Stimulated activated CD8-positive, alpha-beta memory T cell treated with anti-CD3 and anti-CD28 coated beads, Interleukin-4, amount 100 ng/mL, for 48 hours (primary cell): ENCODE measurements around the gene FNTB.

Experiments
- DNase-seq: peaks from one replicate; pipeline ENCODE4 v3.0.0-alpha.2; 2020

Gene FNTB

DNA sequence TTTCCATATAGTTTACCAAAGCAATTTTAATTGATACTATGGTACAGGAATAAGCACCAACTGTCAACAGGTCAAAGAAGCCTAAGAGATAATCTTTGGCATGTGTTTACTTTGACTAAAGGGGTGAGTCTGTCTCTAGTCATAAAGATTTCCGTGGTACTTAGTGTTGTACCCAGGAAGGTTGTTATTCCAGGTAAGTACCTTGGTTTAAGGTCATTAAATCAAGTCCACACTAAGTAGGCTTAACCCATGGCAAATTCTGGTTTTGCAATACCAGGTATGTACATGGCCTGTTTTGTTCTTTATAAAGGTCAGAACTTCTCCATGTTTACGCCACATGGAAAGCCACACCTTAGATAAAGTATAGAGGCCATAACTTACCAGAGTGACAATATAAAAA is 105.7 kb downstream of the FNTB start:
- DNase-seq, result no peak

DNA sequence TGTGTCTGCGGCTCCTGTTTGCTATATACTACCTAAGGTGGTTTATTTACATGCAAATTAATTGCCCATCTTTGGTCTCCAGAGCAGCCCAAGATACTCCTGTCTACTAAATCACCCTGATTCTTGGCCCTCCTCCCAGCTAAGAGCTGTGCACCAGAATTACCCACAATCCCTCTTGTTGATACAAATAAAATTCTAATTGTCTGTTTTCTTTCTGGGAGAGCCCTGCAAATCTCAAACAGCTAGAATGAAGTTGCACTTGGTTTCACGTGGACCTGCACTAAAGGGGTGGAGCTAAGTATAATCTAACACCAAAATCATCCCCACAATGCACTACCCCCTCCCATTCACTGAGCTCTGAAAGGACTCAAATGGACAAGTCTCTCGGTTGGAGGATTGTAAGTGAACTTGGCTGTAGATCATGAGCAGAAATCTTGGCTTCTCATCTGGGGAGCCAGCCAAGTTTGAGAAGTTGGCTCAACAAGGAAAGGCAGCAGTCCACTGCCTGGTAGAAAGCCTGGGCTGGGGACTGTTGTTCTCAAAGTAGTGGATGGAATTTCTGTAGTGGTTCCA is 109.0 kb downstream of the FNTB start:
- DNase-seq, result no peak

DNA sequence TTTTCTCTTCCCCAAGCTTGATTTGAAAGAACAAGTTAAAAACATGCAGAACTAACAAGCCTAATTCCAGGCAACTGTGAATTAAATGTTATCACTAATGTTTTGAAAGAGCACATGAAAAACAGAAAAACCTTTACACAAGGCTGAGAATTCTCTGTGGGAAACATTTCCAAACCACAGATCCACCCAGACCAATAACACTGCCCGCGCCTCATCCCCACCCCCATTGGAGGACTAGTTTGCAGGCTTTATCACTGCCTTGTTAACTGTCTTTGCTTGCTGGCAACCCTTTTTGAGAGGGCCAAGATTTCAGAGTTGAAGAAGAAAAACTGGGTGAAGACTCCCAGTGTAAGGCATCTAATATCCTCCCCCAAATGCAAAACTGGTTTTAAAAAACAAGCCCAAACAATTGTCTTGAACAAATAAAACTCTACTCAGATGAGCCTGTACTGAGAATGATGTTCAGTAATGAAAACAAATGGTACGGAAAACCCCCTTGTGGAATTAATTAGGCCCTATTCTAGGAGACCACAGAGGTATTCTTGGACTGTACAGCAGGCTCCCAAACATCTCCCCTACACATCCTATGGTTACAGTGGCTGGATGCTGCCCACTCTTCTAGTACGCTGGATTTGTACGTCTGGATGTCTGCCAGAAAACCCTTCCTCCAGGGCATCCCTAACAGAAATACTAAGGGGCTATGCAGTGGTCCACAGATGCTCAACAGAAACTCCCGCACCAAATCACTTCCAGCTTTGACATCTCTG is 109.8 kb downstream of the FNTB start:
- DNase-seq, result peak; percentile 47

DNA sequence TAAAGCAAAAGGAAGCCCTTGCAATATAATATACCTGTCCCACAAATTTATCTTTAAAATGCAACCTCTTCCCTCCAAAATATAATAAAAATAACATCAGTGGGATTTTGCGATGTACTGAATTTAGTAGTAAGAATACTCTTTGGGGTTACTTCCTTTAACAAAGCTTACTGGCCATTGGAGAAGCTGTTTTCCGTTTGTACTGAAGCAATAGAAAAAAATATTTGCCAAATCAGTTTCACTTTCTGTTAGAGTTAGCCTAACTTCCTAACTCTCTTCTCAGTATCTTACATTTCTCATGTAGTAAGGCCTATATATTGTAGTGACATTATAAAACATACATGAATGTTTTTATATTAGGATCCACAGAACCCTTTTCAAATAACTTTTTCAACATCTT is 111.9 kb downstream of the FNTB start:
- DNase-seq, result no peak

DNA sequence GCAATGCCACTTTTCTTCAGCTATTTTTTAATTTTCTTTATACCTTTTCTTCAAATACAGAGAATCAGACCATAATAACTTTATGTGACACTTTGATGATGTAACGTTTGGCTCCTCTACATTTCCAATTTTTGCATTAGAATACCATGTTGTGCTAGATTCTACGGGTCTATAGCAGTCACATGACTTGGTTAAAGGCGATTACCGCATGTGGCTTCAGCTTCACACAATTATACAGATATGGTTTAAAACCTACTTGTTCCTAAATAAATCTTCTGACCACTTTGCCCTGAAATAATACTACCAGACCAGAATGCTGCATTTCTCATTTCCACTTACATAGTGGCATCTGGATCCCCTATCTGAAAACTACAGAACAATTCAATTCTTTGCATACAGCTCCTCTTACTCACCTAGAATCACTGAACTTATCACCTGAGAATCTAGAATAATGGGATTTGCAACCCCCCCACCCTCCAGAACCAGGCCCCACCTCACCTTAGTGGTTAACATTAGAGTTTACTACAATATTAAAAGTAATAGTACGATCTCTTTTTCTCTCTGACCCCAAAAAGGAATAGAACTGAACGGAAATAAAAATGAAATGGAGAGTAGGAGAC is 114.3 kb downstream of the FNTB start:
- DNase-seq, result no peak

DNA sequence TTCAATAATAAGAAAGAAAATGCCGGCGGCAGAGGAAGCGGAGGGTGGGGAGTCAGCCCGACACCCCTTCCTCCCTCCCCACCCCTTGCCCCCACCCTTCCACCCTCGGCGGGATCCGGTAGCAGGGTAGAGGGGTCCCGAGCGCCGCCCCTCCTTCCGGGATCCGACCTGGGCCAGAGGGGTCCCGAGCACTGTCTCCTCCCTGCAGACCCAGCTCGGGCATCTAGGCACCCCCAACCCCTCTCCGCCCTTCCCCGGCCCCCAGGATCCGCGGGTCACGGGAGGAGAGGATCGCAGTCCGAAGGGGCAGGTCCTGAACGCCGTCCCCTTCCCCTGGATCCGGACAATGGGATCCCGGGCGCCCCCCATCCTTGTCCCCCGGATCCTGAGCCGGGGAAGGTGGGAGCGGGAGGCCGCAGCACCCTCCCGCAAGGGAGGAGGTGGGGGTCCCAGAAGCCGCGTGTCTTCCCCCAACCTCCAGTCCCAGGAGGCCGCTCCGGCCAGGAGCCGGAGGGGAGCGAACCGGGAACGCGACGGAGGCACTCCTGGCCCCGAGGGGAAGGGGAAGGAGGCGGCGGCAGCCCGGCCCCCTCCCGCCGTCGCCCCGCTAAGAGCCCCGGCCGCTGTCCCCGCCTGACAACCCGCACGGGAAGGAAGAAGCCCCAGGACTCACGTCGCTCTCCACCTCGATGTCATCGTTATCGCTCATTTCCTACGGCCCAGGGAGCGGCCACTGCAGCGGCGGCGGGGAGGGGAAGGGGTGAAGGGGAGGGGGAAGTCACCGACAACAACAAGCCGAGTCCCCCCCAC is 115.1 kb downstream of the FNTB start:
- peak; percentile 42 for DNase-seq

DNA sequence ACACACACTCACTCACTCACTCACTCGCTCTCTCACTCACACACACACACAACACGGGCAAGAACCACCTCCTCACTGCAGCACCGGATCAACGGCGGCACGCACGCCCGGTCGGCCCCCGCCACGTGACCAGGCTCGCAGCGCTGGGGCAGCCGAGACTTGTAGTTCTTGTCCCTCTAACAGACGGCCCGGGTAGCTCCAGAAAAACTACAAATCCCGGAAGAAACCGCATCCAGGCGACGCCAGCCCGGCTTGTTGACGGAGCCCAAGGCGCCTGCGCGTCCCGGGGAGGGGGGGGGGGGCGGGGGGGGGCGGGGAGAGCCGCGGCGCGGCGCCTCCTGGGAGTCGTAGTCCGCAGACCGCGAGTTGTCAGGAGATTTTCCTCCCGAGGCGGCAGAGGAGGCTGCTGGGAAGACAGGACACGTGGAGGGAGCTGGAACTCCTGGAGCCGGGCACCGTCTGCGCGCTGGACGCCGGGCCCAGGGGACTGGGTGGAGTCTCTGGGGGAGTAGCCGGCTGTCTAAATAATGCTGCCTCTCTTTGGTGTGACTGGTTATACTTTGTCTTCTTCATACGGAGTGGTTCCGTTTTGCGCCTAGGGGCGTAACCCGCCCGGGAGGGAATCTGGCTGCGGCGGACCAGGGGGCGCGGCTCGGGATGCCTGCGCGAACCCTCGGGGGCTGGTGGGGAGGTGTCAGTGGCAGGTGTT is 115.9 kb downstream of the FNTB start, which contains the start of gene MAX:
Gene MAX (minus strand): TSS at position 77 of the 709 bp plus-strand sequence. CDS start 178 bp downstream, outside the sequence.
- DNase-seq, result peak; percentile 97

DNA sequence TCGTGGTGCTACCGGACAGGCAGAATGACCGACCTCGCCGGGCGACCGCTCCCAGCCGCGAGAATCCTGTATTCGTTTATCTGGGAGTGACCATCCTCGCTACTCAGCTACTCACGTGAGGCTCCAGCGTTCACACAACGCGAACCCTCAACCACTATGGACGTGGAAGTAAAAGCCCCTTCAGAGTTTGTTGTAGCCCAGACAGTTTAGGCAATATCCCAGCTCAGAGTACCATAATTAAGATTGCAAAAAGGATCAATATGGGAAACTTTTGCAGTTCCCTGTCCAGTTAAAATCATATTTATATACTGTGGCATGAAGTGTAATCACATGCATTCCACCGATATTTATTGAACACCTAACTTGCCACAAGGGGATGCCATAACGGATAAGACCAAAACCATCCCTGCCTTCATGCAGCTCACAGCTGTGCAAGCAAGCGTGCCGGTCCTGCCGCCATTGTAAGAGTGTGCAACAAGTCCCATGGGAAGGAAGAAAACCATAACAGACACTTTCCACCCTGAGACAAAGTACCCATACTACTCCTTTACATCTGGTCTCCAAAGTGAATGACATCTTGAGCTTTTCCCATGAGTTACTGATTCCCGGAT is 116.6 kb downstream of the FNTB start:
- DNase-seq, result peak; percentile 32

DNA sequence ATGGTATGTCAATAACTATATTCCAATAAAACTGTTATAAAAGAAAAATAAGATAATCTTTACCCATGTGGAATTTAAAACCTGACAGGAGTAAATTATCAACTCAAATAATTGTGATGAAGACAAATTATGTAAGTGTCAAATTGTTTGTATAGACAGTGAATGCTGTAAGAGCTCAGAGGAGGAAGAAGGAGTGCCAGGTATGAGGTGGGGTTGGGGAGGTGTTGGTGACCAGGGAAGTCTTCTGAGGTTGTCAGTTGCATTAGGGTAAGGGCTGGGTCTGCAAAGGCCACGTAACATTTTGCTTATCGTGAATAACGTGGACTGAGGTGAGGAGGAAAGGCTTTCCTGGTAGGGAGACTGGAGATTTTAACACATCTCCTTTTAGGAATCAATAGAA is 118.1 kb downstream of the FNTB start:
- DNase-seq, result no peak

DNA sequence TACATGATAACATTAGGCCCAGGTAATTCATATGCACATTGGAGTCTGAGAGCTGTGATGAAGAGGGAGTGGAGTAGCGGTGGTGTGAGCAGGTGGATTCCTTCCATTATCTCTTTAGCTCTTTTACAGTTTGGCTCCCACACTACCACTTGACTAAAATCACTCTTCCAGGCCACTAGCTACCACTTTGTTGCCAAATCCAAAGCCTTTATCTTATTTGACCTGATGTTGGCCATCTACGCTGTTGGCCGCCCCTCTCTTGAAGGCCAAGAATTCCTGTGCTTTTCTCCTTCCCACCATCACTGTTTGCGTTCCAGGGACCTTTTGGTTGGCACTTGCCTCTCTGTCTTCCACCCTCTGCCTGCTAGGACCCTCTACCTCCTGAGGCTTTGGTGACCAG is 119.6 kb downstream of the FNTB start:
- no peak for DNase-seq

DNA sequence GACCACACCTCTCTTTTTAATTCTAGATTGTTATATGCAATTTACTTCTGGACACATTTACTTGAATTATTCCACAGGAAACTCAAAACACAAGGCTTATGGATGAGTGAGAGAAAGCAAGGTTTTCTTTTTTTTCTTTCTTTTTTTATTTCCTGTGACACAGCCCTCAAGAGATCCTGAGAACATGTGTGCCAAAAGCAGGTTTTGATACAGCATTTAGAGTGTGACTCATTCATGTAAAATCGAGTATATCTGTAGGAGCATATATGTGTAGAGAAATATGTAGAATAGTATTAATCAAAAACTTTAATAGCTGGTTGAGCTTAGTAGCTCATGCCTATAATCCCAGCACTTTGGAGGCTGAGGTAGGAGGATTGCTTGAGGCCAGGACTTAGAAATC is 120.0 kb downstream of the FNTB start:
- DNase-seq, result no peak

DNA sequence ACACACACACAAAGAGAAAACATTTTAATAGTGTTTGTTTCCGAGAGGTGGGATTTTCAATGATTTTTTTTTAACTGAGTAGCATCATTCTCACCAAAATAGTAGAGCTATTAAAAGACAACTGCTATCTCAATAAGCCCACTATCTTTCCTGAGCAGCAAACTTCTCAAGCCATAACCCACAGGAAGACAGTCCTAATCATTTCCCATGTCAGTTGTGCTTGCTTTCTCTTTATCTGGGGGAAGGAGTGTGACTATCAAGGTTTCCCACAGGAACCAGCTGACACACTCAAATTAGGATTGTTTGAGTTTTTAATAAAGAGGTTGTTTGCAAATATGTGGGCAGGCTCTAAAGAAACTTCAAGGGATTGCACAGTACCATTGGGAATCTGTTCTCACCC is 120.5 kb downstream of the FNTB start:
- DNase-seq, result no peak

DNA sequence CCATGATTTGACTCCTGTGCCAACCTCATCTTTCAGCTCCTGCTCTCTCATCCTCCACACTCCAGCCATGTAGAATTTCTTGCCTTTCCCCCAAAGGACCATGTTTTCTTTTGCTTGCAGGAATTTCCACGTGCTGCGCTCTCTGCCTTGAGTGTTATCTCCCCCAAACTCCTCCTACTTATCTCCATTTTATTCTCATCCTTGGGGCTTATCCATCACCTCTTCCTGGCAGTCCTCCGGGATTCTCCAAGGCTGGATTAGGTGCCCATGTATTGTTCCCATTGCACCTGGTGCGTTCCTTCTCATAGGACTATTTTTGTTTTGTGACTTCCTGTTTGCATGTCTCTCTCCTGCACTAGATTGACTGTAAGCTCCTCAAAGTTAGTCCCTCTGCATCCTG is 122.7 kb downstream of the FNTB start:
- no peak for DNase-seq

DNA sequence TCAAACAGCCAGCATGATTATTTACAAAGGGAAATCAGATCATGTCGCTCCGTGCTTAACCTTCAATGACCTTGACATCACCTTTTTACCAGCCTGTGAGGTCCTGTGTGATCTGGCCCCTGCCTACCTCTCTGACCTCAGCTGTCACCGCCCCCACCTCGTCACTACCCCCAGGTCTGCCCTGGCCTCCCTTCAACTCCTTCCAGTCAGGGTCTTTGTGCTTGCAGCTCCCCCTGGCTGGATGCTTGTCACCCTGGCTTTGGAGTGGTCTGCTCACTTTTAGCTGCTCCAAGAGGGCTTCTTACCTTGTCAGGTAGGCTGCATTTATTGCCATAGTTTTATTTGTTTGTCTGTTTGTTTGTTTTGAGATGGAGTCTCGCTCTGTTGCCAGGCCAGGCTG is 123.8 kb downstream of the FNTB start:
- no peak for DNase-seq
